Smooth muscle cell (in vitro differentiated cells): ENCODE results near the gene UACA. TPM values are rescaled to one million over a fixed set of nuclear protein-coding genes. Genes with fewer than 3 reads are reported as not detected.
A peak's percentile ranks its signal among the peaks of the same experiment; 100 is the strongest.

Source experiments
- DNase-seq: peaks from one replicate; lab custom pipeline; 2025; ENCODE audit not compliant: unreplicated experiment; lab: John Stamatoyannopoulos, UW
- H2AFZ ChIP-seq: fragments of 200-600 bp; sonication (generic); 2 replicates; pipeline ENCODE4 v1.6.0; 2016; ENCODE audit warnings: antibody characterized with exemption, low read depth, mild to moderate bottlenecking
- H3F3A ChIP-seq: fragments of 200-600 bp; sonication (generic); 2 replicates; pipeline ENCODE4 v1.6.0; 2017; ENCODE audit warnings: antibody characterized with exemption, low read depth
- H3K27ac ChIP-seq: fragments of 200-600 bp; sonication (generic); 2 replicates; pipeline ENCODE4 v1.5.1; 2016; ENCODE audit warnings: low read depth, mild to moderate bottlenecking
- H3K27me3 ChIP-seq: fragments of 200-600 bp; sonication (generic); 2 replicates; pipeline ENCODE4 v1.6.1; 2016; ENCODE audit warnings: low read depth, mild to moderate bottlenecking
- H3K36me3 ChIP-seq: fragments of 200-600 bp; sonication (generic); 2 replicates; pipeline ENCODE4 v1.5.1; 2016; ENCODE audit warnings: low read depth
- H3K4me1 ChIP-seq: fragments of 200-600 bp; sonication (generic); 2 replicates; pipeline ENCODE4 v1.5.1; 2016; ENCODE audit warnings: low read depth
- H3K4me2 ChIP-seq: fragments of 200-600 bp; sonication (generic); 2 replicates; pipeline ENCODE4 v1.6.0; 2016; ENCODE audit warnings: mild to moderate bottlenecking
- H3K4me3 ChIP-seq: fragments of 200-600 bp; sonication (generic); 2 replicates; pipeline ENCODE4 v1.5.1; 2016; ENCODE audit warnings: mild to moderate bottlenecking
- H3K79me2 ChIP-seq: fragments of 200-600 bp; sonication (generic); 2 replicates; pipeline ENCODE4 v1.6.0; 2016; ENCODE audit warnings: low read depth, mild to moderate bottlenecking
- H3K9ac ChIP-seq: fragments of 200-600 bp; sonication (generic); 2 replicates; pipeline ENCODE4 v1.6.0; 2016; ENCODE audit warnings: low read depth
- H3K9me3 ChIP-seq: fragments of 200-600 bp; sonication (generic); replicated peaks from 2 replicates; pipeline ENCODE4 v1.5.1; 2016; ENCODE audit warnings: low read depth
- H4K20me1 ChIP-seq: fragments of 200-600 bp; sonication (generic); 2 replicates; pipeline ENCODE4 v1.6.0; 2016; ENCODE audit warnings: low read depth
- WGBS: methylation state at CpG from one replicate; pipeline ENCODE4 v1.1.7; 2016; ENCODE audit warnings: low lambda C conversion rate; 5-methylcytosine and 5-hydroxymethylcytosine counted together
- polyA plus RNA-seq: library from polyadenylated mRNA; unstranded; fragments of >200 nt; fragmentation: Nextera tagmentation; extraction: Ambion mirVana; gene quantifications from 2 replicates; pipeline ENCODE4 v1.2.1, GENCODE V29; 2016
- total RNA-seq: library from RNA; depleted of rRNA; stranded (reverse); fragments of >200 nt; gene quantifications from 2 replicates; pipeline ENCODE4 v1.2.3, GENCODE V29; 2014
- TF ChIP-seq, protein P1 (sequence below): fragments of 200-600 bp; sonication (generic); IDR thresholded peaks from 2 replicates; pipeline ENCODE4 v1.5.1; 2017; ENCODE audit warnings: borderline replicate concordance, mild to moderate bottlenecking, antibody characterized with exemption; ENCODE audit not compliant: insufficient read depth, poor library complexity, severe bottlenecking

The UACA gene
- total and polyA plus RNA-seq, 2 experiments from 2014 or later: 109 to 153 TPM

DNA sequence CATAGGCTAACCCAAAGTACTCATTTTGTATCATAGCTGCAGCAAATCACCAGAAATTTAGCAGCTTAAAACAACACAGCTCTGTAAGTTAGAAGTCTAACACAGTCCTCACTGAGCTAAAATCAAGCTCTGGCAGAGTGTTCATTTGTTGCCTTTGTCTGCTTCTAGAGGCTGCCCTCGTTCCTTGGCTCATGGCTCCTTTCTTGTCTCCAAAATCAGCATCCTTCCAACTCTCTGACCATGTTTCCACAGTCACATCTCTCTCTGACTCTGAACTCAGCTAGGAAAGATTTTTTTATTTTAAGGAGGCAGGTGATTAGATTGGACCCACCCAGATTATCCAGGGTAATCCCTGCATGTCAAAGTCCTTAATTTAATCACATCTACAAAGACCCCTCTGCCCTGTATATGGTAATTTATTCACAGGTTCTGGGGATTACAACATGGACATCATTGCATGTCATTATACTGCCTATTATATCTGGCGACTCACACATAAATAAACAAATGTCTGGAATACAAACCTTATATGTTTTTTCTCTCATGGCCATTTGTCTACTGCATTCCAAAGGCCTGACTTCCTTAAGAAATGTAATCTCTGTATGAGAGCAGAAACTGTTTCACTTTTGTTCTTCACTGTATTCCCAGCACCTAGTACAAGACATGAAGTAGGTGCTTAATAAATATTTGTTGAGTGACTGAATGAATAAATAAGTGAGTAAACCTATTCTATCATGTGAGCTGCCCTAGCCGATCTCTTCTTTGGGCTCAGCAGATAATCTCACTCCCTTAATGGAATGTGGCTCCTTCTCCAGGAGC is 15.1 kb upstream of the UACA start:
- WGBS: 46% methylated on average over 3 of the region's 3 CpGs
- Histone ChIP-seq H3K79me2 (no peaks in the 10 kb centered on the region), H3K4me2 (peak overlapping the region; percentile 73), H3K27me3 (no peaks in the 10 kb centered on the region), H3K9me3 (no peaks in the 10 kb centered on the region), H3K4me3 (no peak overlapping the region), H3K36me3 (no peaks in the 10 kb centered on the region), H3K4me1 (peaks cover 11% of the 10 kb centered on the region), H4K20me1 (no peaks in the 10 kb centered on the region), H2AFZ (no peak overlapping the region), H3F3A (peaks cover 10% of the 10 kb centered on the region), H3K27ac (peak overlapping the region; percentile 78), H3K9ac (peak overlapping the region; percentile 64)
- TF ChIP-seq, protein P1, sequence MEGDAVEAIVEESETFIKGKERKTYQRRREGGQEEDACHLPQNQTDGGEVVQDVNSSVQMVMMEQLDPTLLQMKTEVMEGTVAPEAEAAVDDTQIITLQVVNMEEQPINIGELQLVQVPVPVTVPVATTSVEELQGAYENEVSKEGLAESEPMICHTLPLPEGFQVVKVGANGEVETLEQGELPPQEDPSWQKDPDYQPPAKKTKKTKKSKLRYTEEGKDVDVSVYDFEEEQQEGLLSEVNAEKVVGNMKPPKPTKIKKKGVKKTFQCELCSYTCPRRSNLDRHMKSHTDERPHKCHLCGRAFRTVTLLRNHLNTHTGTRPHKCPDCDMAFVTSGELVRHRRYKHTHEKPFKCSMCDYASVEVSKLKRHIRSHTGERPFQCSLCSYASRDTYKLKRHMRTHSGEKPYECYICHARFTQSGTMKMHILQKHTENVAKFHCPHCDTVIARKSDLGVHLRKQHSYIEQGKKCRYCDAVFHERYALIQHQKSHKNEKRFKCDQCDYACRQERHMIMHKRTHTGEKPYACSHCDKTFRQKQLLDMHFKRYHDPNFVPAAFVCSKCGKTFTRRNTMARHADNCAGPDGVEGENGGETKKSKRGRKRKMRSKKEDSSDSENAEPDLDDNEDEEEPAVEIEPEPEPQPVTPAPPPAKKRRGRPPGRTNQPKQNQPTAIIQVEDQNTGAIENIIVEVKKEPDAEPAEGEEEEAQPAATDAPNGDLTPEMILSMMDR: no peak
- no peak for DNase-seq

DNA sequence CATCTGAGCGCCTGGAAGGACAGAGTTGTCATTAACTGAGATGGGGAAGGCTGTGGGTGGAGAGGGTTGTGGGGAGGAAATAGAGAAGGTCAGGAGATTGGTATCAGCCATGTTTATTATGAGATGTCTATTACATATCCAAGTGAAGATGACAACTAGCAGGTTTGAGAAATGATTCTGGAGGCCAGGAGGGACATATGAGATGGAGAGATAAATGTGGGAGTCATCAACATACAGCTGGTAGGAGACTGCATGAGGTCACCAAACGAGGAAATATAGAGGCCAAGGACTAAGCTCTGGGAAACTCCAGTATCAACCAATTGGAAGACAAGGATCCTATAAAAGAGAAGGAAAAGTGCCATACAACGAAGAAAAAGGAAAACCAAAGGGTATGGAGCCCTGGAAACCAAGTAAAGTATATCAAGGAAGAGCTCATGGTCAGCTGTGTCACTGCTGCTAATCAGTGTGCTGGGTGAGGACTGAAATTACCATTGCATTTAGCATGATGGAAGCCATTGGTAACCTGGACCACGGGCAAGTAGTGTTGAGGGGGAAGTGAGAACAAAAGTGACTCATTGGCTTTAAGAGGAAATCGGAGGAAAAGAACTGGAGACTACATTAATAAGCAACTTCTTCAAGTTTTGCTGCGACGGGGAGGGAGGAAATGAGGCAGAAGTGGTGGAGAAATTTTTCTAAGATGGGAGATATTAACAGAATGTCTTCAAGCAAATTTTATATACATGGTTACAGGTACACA is 14.0 kb upstream of the UACA start:
- Histone ChIP-seq H3K4me1 (peaks cover 4% of the 10 kb centered on the region), H3K9me3 (no peaks in the 10 kb centered on the region), H3K36me3 (no peaks in the 10 kb centered on the region), H4K20me1 (no peaks in the 10 kb centered on the region), H2AFZ (no peak overlapping the region), H3K4me2 (no peak overlapping the region), H3K27me3 (no peaks in the 10 kb centered on the region), H3K4me3 (no peak overlapping the region), H3F3A (peaks cover 4% of the 10 kb centered on the region), H3K27ac (peak overlapping the region; percentile 78), H3K9ac (peak overlapping the region; percentile 64), H3K79me2 (no peaks in the 10 kb centered on the region)
- no peak for DNase-seq
- WGBS: 81% methylated on average over 7 of the region's 7 CpGs
- TF ChIP-seq, protein P1: no peak

GRCh38 chr15:70775160-70775559 is 11.8 kb upstream of the UACA start:
- Histone ChIP-seq H3K9me3 (no peaks in the 10 kb centered on the region), H3K27ac (peak overlapping the region; percentile 82), H3K4me1 (peaks cover 4% of the 10 kb centered on the region), H2AFZ (no peak overlapping the region), H3K4me2 (peak overlapping the region; percentile 48), H3F3A (peaks cover 4% of the 10 kb centered on the region), H3K9ac (no peak overlapping the region), H3K4me3 (no peak overlapping the region), H3K27me3 (no peaks in the 10 kb centered on the region), H4K20me1 (no peaks in the 10 kb centered on the region), H3K36me3 (no peaks in the 10 kb centered on the region), H3K79me2 (no peaks in the 10 kb centered on the region)
- 55% methylated on average over 2 of the region's 2 CpGs for WGBS
- TF ChIP-seq, protein P1: no peak
- no peak for DNase-seq
